Activated T-helper 2 cell treated with anti-CD3 and anti-CD28 coated beads, Interferon-gamma antibody, Interleukin-2, Interleukin-4, amounts not matched to agents 10 μg/mL and 5 μg/mL and 100 μg/mL, durations not matched to agents 14 hours and 24 hours and 36 hours (primary cell): Measurements from ENCODE around the gene NABP1. TPM values are rescaled to one million over a fixed set of nuclear protein-coding genes. Genes with fewer than 3 reads are reported as not detected.
"Not testable (repeated sequence)": the region's sequence is repeated elsewhere in the genome, so short reads cannot be mapped to it uniquely, and the experiment has no call there.

Experiments
- DNase-seq: peaks from one replicate; pipeline ENCODE4 v3.0.0; 2021; ENCODE audit warnings: low spot score
- H3K27ac Mint-ChIP-seq: one replicate; pipeline ENCODE4 v1.8.0; 2021; ENCODE audit warnings: mixed read lengths
- H3K27me3 Mint-ChIP-seq: one replicate; pipeline ENCODE4 v1.8.0; 2021; ENCODE audit warnings: low read depth, mixed read lengths
- H3K36me3 Mint-ChIP-seq: one replicate; pipeline ENCODE4 v1.8.0; 2021; ENCODE audit warnings: low read depth, mixed read lengths
- H3K4me1 Mint-ChIP-seq: one replicate; pipeline ENCODE4 v1.8.0; 2021; ENCODE audit warnings: low read depth, mixed read lengths
- H3K4me3 Mint-ChIP-seq: one replicate; pipeline ENCODE4 v1.8.0; 2021; ENCODE audit warnings: low read depth, mild to moderate bottlenecking, moderate library complexity, mixed read lengths
- H3K9me3 Mint-ChIP-seq: one replicate; pipeline ENCODE4 v1.8.0; 2021; ENCODE audit warnings: mixed read lengths
- intact Hi-C: fragments of 100-400 bp; cut with micrococcal nuclease; formaldehyde crosslinking; loops from one replicate; pipeline ENCODE4 v1.15.1; 2023
- total RNA-seq: library from RNA; stranded (reverse); gene quantifications from 2 replicates; pipeline ENCODE4 v1.2.3, GENCODE V29; 2022

NABP1 gene
- total RNA-seq, 1 donor from 2014 or later = 39.9 TPM

- H3K27me3 Mint-ChIP-seq = peaks cover 12% of the 10 kb centered on the region
- peaks cover 55% of the 10 kb centered on the region for H3K4me1 Mint-ChIP-seq
- no peak for DNase-seq
- no peaks in the 10 kb centered on the region for H3K36me3 Mint-ChIP-seq
- peak overlapping the region; percentile 18 for H3K27ac Mint-ChIP-seq
- no peaks in the 10 kb centered on the region for H3K9me3 Mint-ChIP-seq
- intact Hi-C loops = loop anchor here (5.0 kb wide), 2 partner anchors 109 to 616 kb away; no protein-coding TSS in a partner anchor
- no peak overlapping the region for H3K4me3 Mint-ChIP-seq
These were observed 39.1 kb upstream of the NABP1 start for GRCh38 chr2:191638802-191639172.

- Mint-ChIP-seq H3K27me3 (peaks cover 8% of the 10 kb centered on the region), H3K27ac (no peak overlapping the region), H3K4me1 (peaks cover 46% of the 10 kb centered on the region), H3K9me3 (no peaks in the 10 kb centered on the region), H3K4me3 (no peak overlapping the region), H3K36me3 (no peaks in the 10 kb centered on the region)
- intact Hi-C loops = loop anchor here (1.0 kb wide), 1 partner anchor 68 kb away; no protein-coding TSS in a partner anchor
- no peak for DNase-seq
These were observed 36.3 kb upstream of the NABP1 start for GRCh38 chr2:191641609-191642008.

GRCh38 chr2:191642541-191642940, 35.4 kb upstream of the NABP1 start:
- Mint-ChIP-seq H3K4me3 (no peak overlapping the region), H3K9me3 (no peaks in the 10 kb centered on the region), H3K36me3 (no peaks in the 10 kb centered on the region), H3K27me3 (peaks cover 8% of the 10 kb centered on the region), H3K27ac (peak overlapping the region; percentile 63), H3K4me1 (peaks cover 37% of the 10 kb centered on the region)
- DNase-seq = no peak
- intact Hi-C loops = loop anchor here (1.0 kb wide), 1 partner anchor 69 kb away; no protein-coding TSS in a partner anchor

GRCh38 chr2:191643429-191643828, 34.5 kb upstream of the NABP1 start:
- Mint-ChIP-seq H3K4me1 (peaks cover 28% of the 10 kb centered on the region), H3K36me3 (no peaks in the 10 kb centered on the region), H3K9me3 (no peaks in the 10 kb centered on the region), H3K27me3 (peaks cover 8% of the 10 kb centered on the region), H3K4me3 (no peak overlapping the region), H3K27ac (no peak overlapping the region)
- intact Hi-C loops = no loop called here
- no peak for DNase-seq

GRCh38 chr2:191644613-191645012, 33.3 kb upstream of the NABP1 start:
- H3K27me3 Mint-ChIP-seq, DNase-seq, H3K27ac Mint-ChIP-seq: not testable (repeated sequence)

GRCh38 chr2:191645032-191645431, 32.9 kb upstream of the NABP1 start:
- H3K36me3 Mint-ChIP-seq = no peaks in the 10 kb centered on the region

More at GRCh38 chr2:191644613-191645012, 33.3 kb upstream of the NABP1 start:
- H3K4me1 Mint-ChIP-seq = peaks cover 19% of the 10 kb centered on the region
- H3K4me3 Mint-ChIP-seq, intact Hi-C loops, H3K9me3 Mint-ChIP-seq, H3K36me3 Mint-ChIP-seq: not testable (repeated sequence)

GRCh38 chr2:191645434-191646162, 32.3 kb upstream of the NABP1 start:
- peaks cover 16% of the 10 kb centered on the region for H3K4me1 Mint-ChIP-seq
- no peak overlapping the region for H3K4me3 Mint-ChIP-seq
- no peak for DNase-seq
- H3K27me3 Mint-ChIP-seq = peaks cover 8% of the 10 kb centered on the region
- no peaks in the 10 kb centered on the region for H3K9me3 Mint-ChIP-seq
- no peaks in the 10 kb centered on the region for H3K36me3 Mint-ChIP-seq
- intact Hi-C loops = no loop called here
- peak overlapping the region; percentile 24 for H3K27ac Mint-ChIP-seq

More at GRCh38 chr2:191645032-191645431, 32.9 kb upstream of the NABP1 start:
- Mint-ChIP-seq H3K27ac (no peak overlapping the region), H3K27me3 (peaks cover 8% of the 10 kb centered on the region), H3K4me3 (no peak overlapping the region), H3K4me1 (peaks cover 19% of the 10 kb centered on the region), H3K9me3 (no peaks in the 10 kb centered on the region)
- DNase-seq = no peak
- intact Hi-C loops = no loop called here

GRCh38 chr2:191646163-191646902, 31.6 kb upstream of the NABP1 start:
- intact Hi-C loops = no loop called here
- Mint-ChIP-seq H3K4me3 (no peak overlapping the region), H3K27ac (no peak overlapping the region), H3K4me1 (peaks cover 19% of the 10 kb centered on the region), H3K9me3 (no peaks in the 10 kb centered on the region), H3K27me3 (peaks cover 6% of the 10 kb centered on the region), H3K36me3 (no peaks in the 10 kb centered on the region)
- DNase-seq = no peak

- Mint-ChIP-seq H3K27ac (no peak overlapping the region), H3K36me3 (no peaks in the 10 kb centered on the region), H3K9me3 (no peaks in the 10 kb centered on the region), H3K4me3 (no peak overlapping the region), H3K4me1 (peaks cover 21% of the 10 kb centered on the region), H3K27me3 (no peaks in the 10 kb centered on the region)
- intact Hi-C loops = no loop called here
- no peak for DNase-seq
These were observed 28.4 kb upstream of the NABP1 start for GRCh38 chr2:191649519-191649918.

GRCh38 chr2:191650896-191651773, 26.8 kb upstream of the NABP1 start:
- Mint-ChIP-seq H3K4me3 (no peak overlapping the region), H3K27me3 (no peaks in the 10 kb centered on the region), H3K27ac (peak overlapping the region; percentile 26), H3K36me3 (no peaks in the 10 kb centered on the region), H3K9me3 (no peaks in the 10 kb centered on the region), H3K4me1 (peaks cover 14% of the 10 kb centered on the region)
- intact Hi-C loops = loop anchor here (1.0 to 2.0 kb wide), 3 partner anchors 14 to 24 kb away; no protein-coding TSS in a partner anchor
- no peak for DNase-seq

- DNase-seq = no peak
- Mint-ChIP-seq H3K9me3 (peaks cover 3% of the 10 kb centered on the region), H3K27ac (no peak overlapping the region), H3K4me3 (no peak overlapping the region), H3K27me3 (no peaks in the 10 kb centered on the region), H3K4me1 (peaks cover 18% of the 10 kb centered on the region), H3K36me3 (no peaks in the 10 kb centered on the region)
- intact Hi-C loops = no loop called here
These were observed 24.1 kb upstream of the NABP1 start for GRCh38 chr2:191653667-191654391.

GRCh38 chr2:191656391-191656790, 21.5 kb upstream of the NABP1 start:
- Mint-ChIP-seq H3K27ac (no peak overlapping the region), H3K4me3 (no peak overlapping the region), H3K9me3 (peaks cover 10% of the 10 kb centered on the region), H3K27me3 (no peaks in the 10 kb centered on the region), H3K4me1 (peaks cover 13% of the 10 kb centered on the region), H3K36me3 (no peaks in the 10 kb centered on the region)
- intact Hi-C loops = no loop called here
- no peak for DNase-seq
